AG20443 (cell line): Measurements from ENCODE around the gene ATP6V0C.
A peak's percentile ranks its signal among the peaks of the same experiment; 100 is the strongest.

ENCODE experiments used
- DNase-seq: peaks from one replicate; pipeline ENCODE4 v3.0.0; 2012; ENCODE audit warnings: low spot score, mixed read lengths

Gene ATP6V0C

GRCh38 chr16:2513405-2514332, at the start of gene ATP6V0C:
ATP6V0C (plus strand) TSS chr16:2513952; CDS start chr16:2514104, 152 bp downstream.
- DNase-seq: peak; percentile 96

GRCh38 chr16:2464333-2464732, 49.4 kb upstream of the ATP6V0C start:
- DNase-seq: no peak

GRCh38 chr16:2465653-2466415, 47.9 kb upstream of the ATP6V0C start:
- DNase-seq: no peak

- no peak for DNase-seq
These were observed 46.9 kb upstream of the ATP6V0C start for GRCh38 chr16:2466667-2467527.

- DNase-seq: peak; percentile 93
These were observed 46.1 kb upstream of the ATP6V0C start for GRCh38 chr16:2467528-2468232.

GRCh38 chr16:2468233-2468724, 45.5 kb upstream of the ATP6V0C start:
- DNase-seq: peak; percentile 40

- DNase-seq: no peak
These were observed 44.9 kb upstream of the ATP6V0C start for GRCh38 chr16:2468725-2469398.

GRCh38 chr16:2469399-2470233, 44.1 kb upstream of the ATP6V0C start:
- no peak for DNase-seq

GRCh38 chr16:2470234-2470601, 43.5 kb upstream of the ATP6V0C start:
- DNase-seq: no peak

GRCh38 chr16:2470603-2471015, 43.1 kb upstream of the ATP6V0C start:
- no peak for DNase-seq

GRCh38 chr16:2471016-2471652, 42.6 kb upstream of the ATP6V0C start, which contains the start of gene NTN3:
NTN3 (plus strand) TSS chr16:2471297; CDS start chr16:2471702, 405 bp downstream.
- DNase-seq: peak; percentile 65

GRCh38 chr16:2471653-2472487, 41.9 kb upstream of the ATP6V0C start:
- no peak for DNase-seq

GRCh38 chr16:2472488-2472864, 41.3 kb upstream of the ATP6V0C start:
- DNase-seq: no peak

- no peak for DNase-seq
These were observed 40.8 kb upstream of the ATP6V0C start for GRCh38 chr16:2472885-2473445.

GRCh38 chr16:2473446-2473926, 40.3 kb upstream of the ATP6V0C start:
- DNase-seq: no peak

- peak; percentile 75 for DNase-seq
These were observed 39.5 kb upstream of the ATP6V0C start for GRCh38 chr16:2473999-2474876.
